Mesendoderm (in vitro differentiated cells): ENCODE data around the gene ATE1.

Experiments used
- DNase-seq: peaks from one replicate; pipeline ENCODE4 v3.0.0; 2013
- H2AK5ac ChIP-seq: 2 replicates; pipeline ENCODE4 v1.6.1; 2013; ENCODE audit warnings: low read length, inconsistent platforms
- H2BK120ac ChIP-seq: 2 replicates; pipeline ENCODE4 v1.6.1; 2013; ENCODE audit warnings: low read depth, mild to moderate bottlenecking, low read length, moderate library complexity, mixed read lengths
- H2BK15ac ChIP-seq: replicated peaks from 2 replicates; pipeline ENCODE4 v1.6.1; 2013; ENCODE audit warnings: low read depth, mild to moderate bottlenecking, moderate library complexity
- H2BK5ac ChIP-seq: 2 replicates; pipeline ENCODE4 v1.6.1; 2013; ENCODE audit warnings: low read length, inconsistent platforms
- H3K18ac ChIP-seq: 2 replicates; pipeline ENCODE4 v1.6.1; 2013; ENCODE audit warnings: mild to moderate bottlenecking, low read length, mixed read lengths
- H3K23ac ChIP-seq: one replicate; pipeline ENCODE4 v1.6.1; 2013; ENCODE audit warnings: low read length
- H3K27ac ChIP-seq: 2 replicates; pipeline ENCODE4 v1.5.1; 2013; ENCODE audit warnings: low read depth, mild to moderate bottlenecking, inconsistent platforms, low read length, moderate library complexity
- H3K27me3 ChIP-seq: 2 replicates; pipeline ENCODE4 v1.6.1; 2013; ENCODE audit warnings: low read length, control low read depth, mild to moderate bottlenecking, inconsistent platforms; ENCODE audit not compliant: insufficient read depth, poor library complexity
- H3K36me3 ChIP-seq: 2 replicates; pipeline ENCODE4 v1.6.1; 2013; ENCODE audit warnings: low read length, inconsistent platforms; ENCODE audit not compliant: control insufficient read depth, insufficient read depth
- H3K4ac ChIP-seq: one replicate; pipeline ENCODE4 v1.6.1; 2013; ENCODE audit warnings: low read depth, mild to moderate bottlenecking, low read length, moderate library complexity
- H3K4me1 ChIP-seq: 2 replicates; pipeline ENCODE4 v1.6.1; 2013; ENCODE audit warnings: low read depth, low read length, inconsistent platforms; ENCODE audit not compliant: control insufficient read depth
- H3K4me2 ChIP-seq: 2 replicates; pipeline ENCODE4 v1.6.1; 2013; ENCODE audit warnings: low read length
- H3K4me3 ChIP-seq: 2 replicates; pipeline ENCODE4 v1.5.1; 2013; ENCODE audit warnings: mild to moderate bottlenecking, low read length
- H3K56ac ChIP-seq: one replicate; pipeline ENCODE4 v1.6.1; 2013; ENCODE audit warnings: low read length
- H3K79me1 ChIP-seq: 2 replicates; pipeline ENCODE4 v1.6.1; 2013; ENCODE audit warnings: low read length, inconsistent platforms
- H3K79me2 ChIP-seq: 2 replicates; pipeline ENCODE4 v1.6.1; 2013; ENCODE audit warnings: mild to moderate bottlenecking, low read length; ENCODE audit not compliant: control insufficient read depth, insufficient read depth
- H3K9ac ChIP-seq: 2 replicates; pipeline ENCODE4 v1.6.1; 2013; ENCODE audit warnings: low read length, inconsistent platforms
- H4K5ac ChIP-seq: one replicate; pipeline ENCODE4 v1.6.1; 2013; ENCODE audit warnings: low read length
- H4K8ac ChIP-seq: one replicate; pipeline ENCODE4 v1.6.1; 2013; ENCODE audit warnings: low read depth, mild to moderate bottlenecking, control low read depth, low read length, moderate library complexity
- WGBS: extraction: QIAGEN DNeasy Blood & Tissue Kit; methylation state at CpG from one replicate; pipeline ENCODE4 v1.1.7; 2013; ENCODE audit warnings: low lambda C conversion rate, missing lambda C conversion rate; ENCODE audit not compliant: insufficient coverage; ENCODE audit errors: extremely low coverage; 5-methylcytosine and 5-hydroxymethylcytosine counted together

Gene ATE1

GRCh38 chr10:121754666-121755065 lies 173.2 kb downstream of the ATE1 start:
- Histone ChIP-seq H3K4ac (no peak overlapping the region), H3K9ac (no peak overlapping the region), H3K18ac (no peak overlapping the region), H3K4me1 (no peaks in the 10 kb centered on the region), H3K36me3 (no peaks in the 10 kb centered on the region), H3K27me3 (no peaks in the 10 kb centered on the region), H3K4me2 (no peak overlapping the region), H3K27ac (no peak overlapping the region), H2AK5ac (no peak overlapping the region), H3K79me1 (no peaks in the 10 kb centered on the region), H3K23ac (no peak overlapping the region), H2BK15ac (no peak overlapping the region), H4K8ac (no peak overlapping the region), H2BK5ac (no peak overlapping the region), H4K5ac (no peak overlapping the region), H3K4me3 (no peak overlapping the region), H3K79me2 (no peaks in the 10 kb centered on the region), H3K56ac (no peak overlapping the region), H2BK120ac (no peak overlapping the region)
- WGBS, result no CpG with 5 or more reads among the region's 1 CpG
- no peak for DNase-seq

DNA sequence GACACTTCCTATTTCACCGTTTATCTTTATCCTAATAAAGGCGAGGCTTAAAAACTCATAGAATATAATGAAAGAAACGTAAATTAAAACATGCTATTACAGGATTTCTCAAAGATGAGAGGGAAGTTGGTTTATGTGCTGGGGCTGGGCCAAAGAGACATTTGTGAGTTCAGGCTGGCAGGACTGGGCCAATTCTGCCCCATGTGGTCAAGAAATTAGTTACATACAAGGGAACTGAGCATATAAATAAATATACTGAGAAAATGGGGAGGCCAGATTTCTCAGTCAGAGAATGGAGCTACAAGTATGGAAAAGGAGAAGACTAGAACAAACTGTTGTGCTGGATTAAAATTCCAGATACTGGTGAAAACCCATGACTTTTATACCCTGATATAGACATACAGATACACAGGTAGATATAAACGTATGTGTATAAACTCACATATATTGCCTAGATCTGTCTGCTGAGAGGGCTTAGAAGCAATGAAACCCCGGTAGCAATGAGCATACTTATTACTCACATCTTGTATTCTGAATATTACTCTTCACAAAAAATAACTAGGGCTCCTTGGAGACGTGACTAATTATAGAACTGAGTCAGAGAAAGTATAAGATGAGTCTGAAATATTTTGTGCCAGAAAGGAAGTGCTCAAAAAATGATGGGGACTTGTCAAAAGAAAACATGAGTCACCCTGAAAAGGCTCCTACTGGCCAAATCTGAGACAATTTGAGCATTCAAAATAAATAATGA lies 173.9 kb downstream of the ATE1 start:
- H2AK5ac ChIP-seq, result no peak overlapping the region
- H3K79me1 ChIP-seq, result no peaks in the 10 kb centered on the region
- no peak overlapping the region for H2BK15ac ChIP-seq
- H3K27me3 ChIP-seq, result no peaks in the 10 kb centered on the region
- H3K4me1 ChIP-seq, result no peaks in the 10 kb centered on the region
- H3K79me2 ChIP-seq, result no peaks in the 10 kb centered on the region
- no peak overlapping the region for H4K8ac ChIP-seq
- no peak for DNase-seq
- H3K23ac ChIP-seq, result no peak overlapping the region
- no peak overlapping the region for H4K5ac ChIP-seq
- H3K56ac ChIP-seq, result no peak overlapping the region
- H3K4me3 ChIP-seq, result no peak overlapping the region
- H2BK5ac ChIP-seq, result no peak overlapping the region
- no peak overlapping the region for H3K4me2 ChIP-seq
- H3K36me3 ChIP-seq, result no peaks in the 10 kb centered on the region
- H3K18ac ChIP-seq, result no peak overlapping the region
- no peak overlapping the region for H2BK120ac ChIP-seq
- H3K27ac ChIP-seq, result no peak overlapping the region
- H3K4ac ChIP-seq, result no peak overlapping the region
- H3K9ac ChIP-seq, result no peak overlapping the region
- 100% methylated on average over 1 of the region's 6 CpGs for WGBS

- H3K4me3 ChIP-seq, result no peak overlapping the region
- no peak overlapping the region for H4K8ac ChIP-seq
- no peak overlapping the region for H2BK5ac ChIP-seq
- no peak overlapping the region for H3K4ac ChIP-seq
- H3K9ac ChIP-seq, result no peak overlapping the region
- H3K4me2 ChIP-seq, result no peak overlapping the region
- H3K4me1 ChIP-seq, result no peaks in the 10 kb centered on the region
- DNase-seq, result no peak
- H3K79me2 ChIP-seq, result no peaks in the 10 kb centered on the region
- H2AK5ac ChIP-seq, result no peak overlapping the region
- no peaks in the 10 kb centered on the region for H3K79me1 ChIP-seq
- no peak overlapping the region for H4K5ac ChIP-seq
- no CpG with 5 or more reads among the region's 3 CpGs for WGBS
- no peak overlapping the region for H2BK15ac ChIP-seq
- H3K27me3 ChIP-seq, result no peaks in the 10 kb centered on the region
- no peak overlapping the region for H3K23ac ChIP-seq
- no peak overlapping the region for H2BK120ac ChIP-seq
- H3K56ac ChIP-seq, result no peak overlapping the region
- no peak overlapping the region for H3K18ac ChIP-seq
- H3K27ac ChIP-seq, result no peak overlapping the region
- no peaks in the 10 kb centered on the region for H3K36me3 ChIP-seq
Measured at GRCh38 chr10:121751191-121751760, 176.6 kb downstream of the ATE1 start.

DNA sequence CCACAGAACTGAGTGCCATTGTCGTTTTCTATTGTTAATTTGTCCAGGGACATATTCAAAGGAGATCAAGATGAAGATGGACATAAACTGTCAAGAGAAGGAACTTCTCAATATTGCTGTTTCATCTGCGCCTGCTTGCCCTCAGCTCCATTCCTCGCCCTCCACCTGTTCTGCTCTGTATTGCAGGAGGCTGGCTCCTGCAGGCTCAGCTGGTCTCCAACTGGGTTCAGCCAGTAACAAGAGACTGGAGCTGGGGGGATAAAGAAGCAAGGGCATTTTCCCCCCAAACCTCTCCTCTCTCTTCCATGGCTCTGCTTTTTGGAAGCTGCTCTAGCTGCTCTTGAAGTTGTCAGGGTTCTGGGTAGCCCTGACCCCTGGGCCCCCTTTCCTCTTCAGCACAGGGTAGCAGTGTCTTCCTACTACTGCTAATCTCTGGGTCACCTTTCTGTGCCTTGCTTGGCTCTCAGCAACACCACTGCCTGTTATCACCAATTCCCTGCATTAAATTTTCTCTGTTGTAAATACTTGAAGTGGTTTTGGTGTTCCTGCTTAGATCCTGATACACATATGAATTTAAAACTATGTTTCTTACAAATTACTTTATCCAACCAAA lies 180.6 kb downstream of the ATE1 start:
- Histone ChIP-seq H3K36me3 (no peaks in the 10 kb centered on the region), H3K4me1 (no peaks in the 10 kb centered on the region), H3K4me2 (no peak overlapping the region), H3K79me2 (no peaks in the 10 kb centered on the region), H2BK120ac (no peak overlapping the region), H3K23ac (no peak overlapping the region), H3K27me3 (no peaks in the 10 kb centered on the region), H3K9ac (no peak overlapping the region), H4K8ac (no peak overlapping the region), H3K79me1 (no peaks in the 10 kb centered on the region), H3K4me3 (no peak overlapping the region), H2BK15ac (no peak overlapping the region), H3K4ac (no peak overlapping the region), H2BK5ac (no peak overlapping the region), H3K56ac (no peak overlapping the region), H3K18ac (no peak overlapping the region), H2AK5ac (no peak overlapping the region), H4K5ac (no peak overlapping the region), H3K27ac (no peak overlapping the region)
- no peak for DNase-seq
- no CpG with 5 or more reads among the region's 3 CpGs for WGBS

DNA sequence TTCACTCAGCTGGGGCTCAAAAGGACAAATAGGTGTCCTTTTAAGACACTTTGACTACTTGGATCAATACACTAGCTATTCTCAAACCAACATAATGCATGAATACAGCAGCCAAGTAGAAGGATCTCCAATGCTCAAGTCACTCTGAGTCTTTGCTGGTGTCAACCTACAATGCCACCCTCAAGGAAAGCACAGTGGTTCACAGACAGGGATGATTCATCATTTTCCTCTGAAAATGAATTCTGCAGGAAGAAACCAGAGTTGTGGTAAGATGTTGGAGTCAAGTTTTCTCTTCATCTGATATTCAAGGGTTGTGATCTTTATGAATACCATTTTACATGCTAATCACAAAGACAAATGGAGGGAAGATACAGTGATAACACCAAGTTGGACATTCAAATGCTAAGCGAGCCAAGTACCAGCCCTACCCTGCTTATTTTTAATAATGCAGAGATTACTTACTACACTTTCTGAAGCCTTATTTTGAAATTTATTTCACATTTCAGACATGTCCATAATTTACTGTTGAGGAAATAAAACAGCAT lies 186.5 kb downstream of the ATE1 start:
- Histone ChIP-seq H2BK120ac (no peak overlapping the region), H3K56ac (no peak overlapping the region), H3K18ac (no peak overlapping the region), H2BK5ac (no peak overlapping the region), H3K27ac (no peak overlapping the region), H3K4me3 (no peak overlapping the region), H3K79me1 (no peaks in the 10 kb centered on the region), H3K9ac (no peak overlapping the region), H4K5ac (no peak overlapping the region), H3K36me3 (no peaks in the 10 kb centered on the region), H3K4me1 (no peaks in the 10 kb centered on the region), H2BK15ac (no peak overlapping the region), H3K4me2 (no peak overlapping the region), H3K4ac (no peak overlapping the region), H3K79me2 (no peaks in the 10 kb centered on the region), H2AK5ac (no peak overlapping the region), H3K23ac (no peak overlapping the region), H4K8ac (no peak overlapping the region), H3K27me3 (no peaks in the 10 kb centered on the region)
- no peak for DNase-seq
- no CpG with 5 or more reads among the region's 1 CpG for WGBS
